CD4-positive, CD25-positive, alpha-beta regulatory T cell (primary cell): ENCODE measurements around the gene ZSWIM6. TPM values are rescaled to one million over a fixed set of nuclear protein-coding genes. Genes with fewer than 3 reads are reported as not detected.

Experiments used
- ATAC-seq, 2 donors: fragments of 150-1000 bp; cut with Tn5 transposase; one replicate each; pipeline ENCODE4 v1.10.0; 2021; ENCODE audit warnings: low read depth in 2 of 2, moderate number of reproducible peaks in 2 of 2, moderate library complexity in 1 of 2
- DNase-seq, 3 donors: peaks; one replicate each; pipeline versions ENCODE4 v3.0.0 to v3.0.0-alpha.2; 2012 to 2022; ENCODE audit warnings: mixed read lengths in 1 of 3
- H3K27ac ChIP-seq: one replicate; pipeline ENCODE4 v1.7.0; 2013; ENCODE audit warnings: mild to moderate bottlenecking, low read length; ENCODE audit not compliant: insufficient read depth, poor library complexity, severe bottlenecking
- H3K27me3 ChIP-seq: one replicate; pipeline ENCODE4 v1.7.0; 2013; ENCODE audit warnings: low read length; ENCODE audit not compliant: control insufficient read depth, insufficient read depth
- H3K36me3 ChIP-seq: one replicate; pipeline ENCODE4 v1.7.0; 2013; ENCODE audit warnings: mild to moderate bottlenecking, low read length, moderate library complexity; ENCODE audit not compliant: control insufficient read depth, insufficient read depth
- H3K4me1 ChIP-seq: 2 replicates; pipeline ENCODE4 v1.7.0; 2013; ENCODE audit warnings: mild to moderate bottlenecking, low read length; ENCODE audit not compliant: insufficient read depth, control insufficient read depth, poor library complexity, severe bottlenecking
- H3K4me3 ChIP-seq: one replicate; pipeline ENCODE4 v1.7.0; 2013; ENCODE audit warnings: low read depth, mild to moderate bottlenecking, low read length, moderate library complexity
- H3K9me3 ChIP-seq, 2 experiments: 1 replicate in 1 of 2; 2 replicates in 1 of 2; pipeline ENCODE4 v1.7.0; 2013; ENCODE audit warnings: low read length in 2 of 2, mild to moderate bottlenecking in 1 of 2, moderate library complexity in 1 of 2; ENCODE audit not compliant: control insufficient read depth in 2 of 2
- H3K27ac Mint-ChIP-seq, 3 donors: one replicate each; pipeline ENCODE4 v1.8.0; 2020 to 2022; ENCODE audit warnings: mild to moderate bottlenecking in 3 of 3, mixed read lengths in 3 of 3, moderate library complexity in 2 of 3
- H3K27me3 Mint-ChIP-seq: one replicate; pipeline ENCODE4 v1.8.0; 2022; ENCODE audit warnings: mild to moderate bottlenecking, mixed read lengths
- H3K36me3 Mint-ChIP-seq: one replicate; pipeline ENCODE4 v1.8.0; 2020; ENCODE audit warnings: mixed read lengths
- H3K4me1 Mint-ChIP-seq, 4 donors: one replicate each; pipeline ENCODE4 v1.8.0; 2020 to 2022; ENCODE audit warnings: mixed read lengths in 4 of 4, mild to moderate bottlenecking in 1 of 4
- H3K4me3 Mint-ChIP-seq, 4 donors: one replicate each; pipeline ENCODE4 v1.8.0; 2020 to 2022; ENCODE audit warnings: mild to moderate bottlenecking in 4 of 4, mixed read lengths in 4 of 4, moderate library complexity in 3 of 4
- H3K9me3 Mint-ChIP-seq, 7 donors: one replicate each; pipeline ENCODE4 v1.8.0; 2020 to 2022; ENCODE audit warnings: mixed read lengths in 7 of 7, mild to moderate bottlenecking in 3 of 7, moderate library complexity in 2 of 7
- polyA plus RNA-seq, 4 donors: library from polyadenylated mRNA; unstranded; fragments of 300-500 nt; fragmentation: Illumina TruSeq; gene quantifications; one replicate each; pipeline ENCODE4 v1.2.3, GENCODE V29; 2021
- total RNA-seq: library from RNA; stranded (reverse); gene quantifications from one replicate; pipeline ENCODE4 v1.2.3, GENCODE V29; 2022

Gene ZSWIM6
- total and polyA plus RNA-seq, 5 donors from 2014 or later, result 0.41 to 12.2 (median 0.59) TPM

GRCh38 chr5:61504143-61504770, 172.2 kb downstream of the ZSWIM6 start:
- Histone ChIP-seq H3K4me3 (no peak overlapping the region), H3K27ac (no peak overlapping the region), H3K4me1 (no peaks in the 10 kb centered on the region), H3K36me3 (no peaks in the 10 kb centered on the region), H3K27me3 (no peaks in the 10 kb centered on the region), H3K9me3 (no peaks in the 10 kb centered on the region)
- Mint-ChIP-seq H3K4me3 (no peak overlapping the region), H3K27ac (no peak overlapping the region), H3K4me1 (peaks cover 0 to 8% (median 6%) of the 10 kb centered on the region in 4 donors), H3K27me3 (no peaks in the 10 kb centered on the region), H3K9me3 (peaks cover 0 to 3% (median 0%) of the 10 kb centered on the region in 7 donors), H3K36me3 (peaks cover 15% of the 10 kb centered on the region)
- DNase-seq (no peak), ATAC-seq (no peak)

- DNase-seq, result no peak
These were observed 173.2 kb downstream of the ZSWIM6 start for GRCh38 chr5:61505281-61505680.

GRCh38 chr5:61507232-61507631, 175.2 kb downstream of the ZSWIM6 start:
- peaks cover 0 to 7% (median 0%) of the 10 kb centered on the region in 4 donors for H3K4me1 Mint-ChIP-seq

More at GRCh38 chr5:61505281-61505680, 173.2 kb downstream of the ZSWIM6 start:
- Histone ChIP-seq H3K27ac (no peak overlapping the region), H3K36me3 (no peaks in the 10 kb centered on the region), H3K27me3 (no peaks in the 10 kb centered on the region), H3K4me1 (no peaks in the 10 kb centered on the region), H3K9me3 (no peaks in the 10 kb centered on the region), H3K4me3 (no peak overlapping the region)
- Mint-ChIP-seq H3K4me1 (peaks cover 0 to 9% (median 4%) of the 10 kb centered on the region in 4 donors), H3K27me3 (no peaks in the 10 kb centered on the region), H3K4me3 (no peak overlapping the region), H3K9me3 (peaks cover 0 to 5% (median 0%) of the 10 kb centered on the region in 7 donors), H3K27ac (no peak overlapping the region), H3K36me3 (peaks cover 22% of the 10 kb centered on the region)
- no peak for ATAC-seq

DNA sequence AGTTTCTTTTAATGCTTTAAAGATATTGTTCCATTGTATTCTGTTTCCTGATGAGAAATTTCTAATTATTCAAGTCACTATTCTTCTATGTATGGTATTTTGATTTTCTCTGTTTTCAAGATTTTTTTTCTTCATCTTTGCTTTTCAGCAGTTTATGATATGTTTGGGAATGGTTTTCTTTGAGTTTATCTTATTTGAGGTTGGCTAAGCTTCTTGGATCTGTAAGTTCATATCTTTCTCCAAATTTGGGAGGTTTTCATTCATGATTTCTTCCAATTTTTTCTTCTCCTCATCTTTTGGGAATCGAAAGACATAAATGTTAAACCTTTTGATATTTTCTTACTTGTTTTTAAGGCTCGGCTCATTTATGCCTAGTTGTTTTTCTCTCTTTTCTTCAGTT, 184.9 kb downstream of the ZSWIM6 start:
- Mint-ChIP-seq H3K4me1 (peaks cover 0 to 12% (median 5%) of the 10 kb centered on the region in 4 donors), H3K27ac (no peak overlapping the region), H3K4me3 (no peak overlapping the region), H3K27me3 (no peaks in the 10 kb centered on the region), H3K36me3 (peaks cover 19% of the 10 kb centered on the region), H3K9me3 (peaks cover 0 to 13% (median 4%) of the 10 kb centered on the region in 7 donors)
- Histone ChIP-seq H3K27ac (no peak overlapping the region), H3K4me1 (no peaks in the 10 kb centered on the region), H3K36me3 (no peaks in the 10 kb centered on the region), H3K9me3 (no peaks in the 10 kb centered on the region), H3K4me3 (no peak overlapping the region), H3K27me3 (no peaks in the 10 kb centered on the region)
- ATAC-seq (no peak), DNase-seq (no peak)

More at GRCh38 chr5:61507232-61507631, 175.2 kb downstream of the ZSWIM6 start:
- Histone ChIP-seq H3K27me3 (no peaks in the 10 kb centered on the region), H3K4me3 (no peak overlapping the region), H3K9me3 (no peaks in the 10 kb centered on the region), H3K4me1 (no peaks in the 10 kb centered on the region), H3K36me3 (no peaks in the 10 kb centered on the region), H3K27ac (no peak overlapping the region)
- H3K9me3 Mint-ChIP-seq, result peaks cover 0 to 6% (median 2%) of the 10 kb centered on the region in 7 donors
- no peaks in the 10 kb centered on the region for H3K27me3 Mint-ChIP-seq
- H3K4me3 Mint-ChIP-seq, result no peak overlapping the region
- no peak for ATAC-seq
- no peak for DNase-seq
- no peak overlapping the region for H3K27ac Mint-ChIP-seq
- peaks cover 22% of the 10 kb centered on the region for H3K36me3 Mint-ChIP-seq

DNA sequence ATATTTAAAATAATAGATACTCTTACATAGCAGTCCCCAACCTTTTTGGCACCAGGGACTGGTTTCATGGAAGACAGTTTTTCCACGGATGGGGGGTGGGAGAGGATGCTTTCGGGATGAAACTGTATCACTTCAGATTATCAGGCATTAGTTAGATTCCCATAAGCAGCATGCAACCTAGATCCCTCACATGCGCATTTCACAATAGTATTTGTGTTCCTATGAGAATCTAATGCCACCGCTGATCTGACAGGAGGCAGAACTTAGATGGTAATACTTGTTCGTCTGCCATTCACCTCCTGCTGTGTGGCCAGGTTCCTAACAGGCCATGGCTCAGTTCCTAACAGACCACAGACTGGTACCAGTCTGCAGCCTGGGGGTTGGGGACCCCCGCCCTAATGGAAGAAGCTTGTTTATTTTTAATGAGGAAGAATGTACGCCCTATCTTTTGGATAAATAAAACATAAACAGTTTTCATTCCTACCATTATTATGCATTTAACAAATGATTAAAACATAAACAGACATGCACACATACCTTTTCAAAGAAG, 187.7 kb downstream of the ZSWIM6 start:
- ATAC-seq (no peak), DNase-seq (no peak)
- Mint-ChIP-seq H3K9me3 (peaks cover 0 to 6% (median 4%) of the 10 kb centered on the region in 7 donors), H3K27ac (no peak overlapping the region), H3K27me3 (no peaks in the 10 kb centered on the region), H3K4me1 (peaks cover 0 to 7% (median 3%) of the 10 kb centered on the region in 4 donors), H3K4me3 (no peak overlapping the region), H3K36me3 (peaks cover 33% of the 10 kb centered on the region)
- H3K27ac ChIP-seq, result no peak overlapping the region
- peaks cover under 1% of the 10 kb centered on the region for H3K36me3 ChIP-seq
- H3K27me3 ChIP-seq, result no peaks in the 10 kb centered on the region
- no peaks in the 10 kb centered on the region for H3K9me3 ChIP-seq
- no peak overlapping the region for H3K4me3 ChIP-seq
- no peaks in the 10 kb centered on the region for H3K4me1 ChIP-seq

GRCh38 chr5:61523073-61523472, 191.0 kb downstream of the ZSWIM6 start:
- Mint-ChIP-seq H3K36me3 (peaks cover 43% of the 10 kb centered on the region), H3K27ac (no peak overlapping the region)

GRCh38 chr5:61523997-61524396, 191.9 kb downstream of the ZSWIM6 start:
- H3K36me3 ChIP-seq, result peaks cover 17% of the 10 kb centered on the region
- ATAC-seq, result no peak
- no peaks in the 10 kb centered on the region for H3K4me1 ChIP-seq
- H3K4me3 ChIP-seq, result no peak overlapping the region
- H3K4me3 Mint-ChIP-seq, result no peak overlapping the region
- peaks cover 0 to 2% (median 0%) of the 10 kb centered on the region in 7 donors for H3K9me3 Mint-ChIP-seq
- no peaks in the 10 kb centered on the region for H3K27me3 ChIP-seq
- peaks cover 0 to 7% (median 2%) of the 10 kb centered on the region in 4 donors for H3K4me1 Mint-ChIP-seq
- no peaks in the 10 kb centered on the region for H3K9me3 ChIP-seq
- H3K27me3 Mint-ChIP-seq, result no peaks in the 10 kb centered on the region
- H3K36me3 Mint-ChIP-seq, result peaks cover 43% of the 10 kb centered on the region
- no peak overlapping the region for H3K27ac Mint-ChIP-seq
- no peak overlapping the region for H3K27ac ChIP-seq
- DNase-seq, result no peak

More at GRCh38 chr5:61523073-61523472, 191.0 kb downstream of the ZSWIM6 start:
- Histone ChIP-seq H3K9me3 (no peaks in the 10 kb centered on the region), H3K4me3 (no peak overlapping the region), H3K4me1 (no peaks in the 10 kb centered on the region), H3K36me3 (peaks cover 15% of the 10 kb centered on the region), H3K27me3 (no peaks in the 10 kb centered on the region), H3K27ac (no peak overlapping the region)
- H3K27me3 Mint-ChIP-seq, result no peaks in the 10 kb centered on the region
- H3K4me1 Mint-ChIP-seq, result peaks cover 0 to 7% (median 2%) of the 10 kb centered on the region in 4 donors
- no peak for DNase-seq
- ATAC-seq, result no peak
- no peak overlapping the region for H3K4me3 Mint-ChIP-seq
- H3K9me3 Mint-ChIP-seq, result peaks cover 0 to 2% (median 0%) of the 10 kb centered on the region in 7 donors
